CD14-positive monocyte (primary cell): ENCODE results near the gene PTPN14. TPM values are rescaled to one million over a fixed set of nuclear protein-coding genes. Genes with fewer than 3 reads are reported as not detected.

ENCODE experiments used
- DNase-seq, 3 donors: peaks; one replicate each; pipeline ENCODE4 v3.0.0-alpha.2; 2011 to 2022
- H2AFZ ChIP-seq: 2 replicates; pipeline ENCODE4 v1.6.0; 2012; ENCODE audit warnings: mild to moderate bottlenecking, low read depth, low read length, inconsistent platforms; ENCODE audit not compliant: insufficient read depth, poor library complexity, severe bottlenecking
- H3K27ac ChIP-seq, 2 donors: 1 replicate in 1 of 2; 2 replicates in 1 of 2; pipeline ENCODE4 v1.5.1; 2012 to 2013; ENCODE audit warnings: low read length in 2 of 2, control low read depth in 1 of 2, inconsistent platforms in 1 of 2, low read depth in 1 of 2, mild to moderate bottlenecking in 1 of 2
- H3K27me3 ChIP-seq, 2 donors: one replicate each; pipeline versions ENCODE4 v1.6.0 to v1.6.1; 2011 to 2013; ENCODE audit warnings: low read length in 2 of 2; ENCODE audit not compliant: control insufficient read depth in 2 of 2, insufficient read depth in 2 of 2
- H3K36me3 ChIP-seq, 2 donors: replicated peaks in 1 of 2; 1 replicate in 1 of 2; 2 replicates in 1 of 2; pipeline versions ENCODE4 v1.5.1 to v1.6.1; 2012 to 2013; ENCODE audit warnings: low read length in 2 of 2, control low read depth in 1 of 2, inconsistent platforms in 1 of 2, mild to moderate bottlenecking in 1 of 2; ENCODE audit not compliant: insufficient read depth in 2 of 2, control insufficient read depth in 1 of 2
- H3K4me1 ChIP-seq, 2 donors: 1 replicate in 1 of 2; 2 replicates in 1 of 2; pipeline versions ENCODE4 v1.5.1 to v1.6.1; 2012 to 2013; ENCODE audit warnings: low read length in 2 of 2, control low read depth in 1 of 2, inconsistent platforms in 1 of 2, mild to moderate bottlenecking in 1 of 2, moderate library complexity in 1 of 2; ENCODE audit not compliant: insufficient read depth in 2 of 2, control insufficient read depth in 1 of 2
- H3K4me2 ChIP-seq: replicated peaks from 2 replicates; pipeline ENCODE3; 2012; ENCODE audit warnings: low read length, moderate library complexity, mild to moderate bottlenecking; ENCODE audit not compliant: poor library complexity, severe bottlenecking; ENCODE audit errors: extremely low read depth
- H3K4me3 ChIP-seq, 3 experiments: fragments of 200-600 bp in 1 of 3; sonication (generic) in 1 of 3; replicated peaks in 1 of 3; 1 replicate in 2 of 3; 2 replicates in 1 of 3; pipeline ENCODE4 v1.5.1; 2011 to 2013; ENCODE audit warnings: low read length in 3 of 3, mild to moderate bottlenecking in 3 of 3, control low read depth in 2 of 3, low read depth in 2 of 3, inconsistent platforms in 1 of 3, moderate library complexity in 1 of 3
- H3K79me2 ChIP-seq: 2 replicates; pipeline ENCODE4 v1.6.0; 2012; ENCODE audit warnings: mild to moderate bottlenecking, control low read depth, inconsistent platforms, low read length, moderate library complexity; ENCODE audit not compliant: insufficient read depth
- H3K9ac ChIP-seq: 2 replicates; pipeline ENCODE4 v1.6.0; 2017; ENCODE audit warnings: low read length, mild to moderate bottlenecking; ENCODE audit not compliant: insufficient read depth, poor library complexity, severe bottlenecking
- H3K9me3 ChIP-seq, 2 donors: replicated peaks in 1 of 2; 1 replicate in 1 of 2; 2 replicates in 1 of 2; pipeline versions ENCODE4 v1.5.1 to v1.6.1; 2012 to 2013; ENCODE audit warnings: low read length in 2 of 2, control low read depth in 1 of 2; ENCODE audit not compliant: control insufficient read depth in 1 of 2, insufficient read depth in 1 of 2
- H4K20me1 ChIP-seq: 2 replicates; pipeline ENCODE4 v1.6.0; 2012; ENCODE audit warnings: mild to moderate bottlenecking, low read length, control low read depth, moderate library complexity; ENCODE audit not compliant: insufficient read depth
- H3K27ac Mint-ChIP-seq, 7 donors: one replicate each; pipeline ENCODE4 v1.8.0; 2020; ENCODE audit warnings: mild to moderate bottlenecking in 7 of 7, mixed read lengths in 7 of 7, moderate library complexity in 6 of 7, inconsistent platforms in 2 of 7
- H3K27me3 Mint-ChIP-seq, 3 donors: one replicate each; pipeline ENCODE4 v1.8.0; 2021 to 2022; ENCODE audit warnings: low read depth in 3 of 3, mild to moderate bottlenecking in 3 of 3, mixed read lengths in 3 of 3, moderate library complexity in 3 of 3, inconsistent platforms in 1 of 3
- H3K36me3 Mint-ChIP-seq, 2 donors: one replicate each; pipeline ENCODE4 v1.8.0; 2020; ENCODE audit warnings: mixed read lengths in 2 of 2, inconsistent platforms in 1 of 2, mild to moderate bottlenecking in 1 of 2
- H3K4me1 Mint-ChIP-seq: one replicate; pipeline ENCODE4 v1.8.0; 2020; ENCODE audit warnings: mild to moderate bottlenecking, mixed read lengths
- H3K4me3 Mint-ChIP-seq, 2 donors: one replicate each; pipeline ENCODE4 v1.8.0; 2020; ENCODE audit warnings: mild to moderate bottlenecking in 2 of 2, mixed read lengths in 2 of 2, moderate library complexity in 1 of 2
- H3K9me3 Mint-ChIP-seq, 7 donors: one replicate each; pipeline ENCODE4 v1.8.0; 2020 to 2022; ENCODE audit warnings: mixed read lengths in 7 of 7, mild to moderate bottlenecking in 6 of 7, moderate library complexity in 6 of 7, inconsistent platforms in 2 of 7
- WGBS: methylation state at CpG from one replicate; pipeline ENCODE4 v1.1.5; 2013; ENCODE audit warnings: missing lambda C conversion rate; ENCODE audit not compliant: insufficient coverage; 5-methylcytosine and 5-hydroxymethylcytosine counted together
- intact Hi-C, 2 donors: fragments of 100-400 bp; cut with micrococcal nuclease; formaldehyde crosslinking; loops; one replicate each; pipeline versions ENCODE4 v1.15.0 to v1.15.1; 2023
- polyA plus RNA-seq, 3 donors: library from polyadenylated mRNA; depleted of rRNA in 1 of 3; unstranded in 2 of 3; stranded (reverse) in 1 of 3; fragments of 300-500 nt in 2 of 3; fragments of >200 nt in 1 of 3; fragmentation: Illumina TruSeq in 2 of 3; gene quantifications; 1 replicate in 2 of 3; 2 replicates in 1 of 3; pipeline ENCODE4 v1.2.3, GENCODE V29; 2012 to 2021
- TF ChIP-seq, protein P1 (sequence below): fragments of 200-600 bp; IDR thresholded peaks from one replicate; pipeline ENCODE4 v1.8.0; 2022; ENCODE audit warnings: antibody characterized with exemption, mild to moderate bottlenecking

Gene PTPN14
- polyA plus RNA-seq, 3 donors, result 0.01 TPM; not detected in 1

DNA sequence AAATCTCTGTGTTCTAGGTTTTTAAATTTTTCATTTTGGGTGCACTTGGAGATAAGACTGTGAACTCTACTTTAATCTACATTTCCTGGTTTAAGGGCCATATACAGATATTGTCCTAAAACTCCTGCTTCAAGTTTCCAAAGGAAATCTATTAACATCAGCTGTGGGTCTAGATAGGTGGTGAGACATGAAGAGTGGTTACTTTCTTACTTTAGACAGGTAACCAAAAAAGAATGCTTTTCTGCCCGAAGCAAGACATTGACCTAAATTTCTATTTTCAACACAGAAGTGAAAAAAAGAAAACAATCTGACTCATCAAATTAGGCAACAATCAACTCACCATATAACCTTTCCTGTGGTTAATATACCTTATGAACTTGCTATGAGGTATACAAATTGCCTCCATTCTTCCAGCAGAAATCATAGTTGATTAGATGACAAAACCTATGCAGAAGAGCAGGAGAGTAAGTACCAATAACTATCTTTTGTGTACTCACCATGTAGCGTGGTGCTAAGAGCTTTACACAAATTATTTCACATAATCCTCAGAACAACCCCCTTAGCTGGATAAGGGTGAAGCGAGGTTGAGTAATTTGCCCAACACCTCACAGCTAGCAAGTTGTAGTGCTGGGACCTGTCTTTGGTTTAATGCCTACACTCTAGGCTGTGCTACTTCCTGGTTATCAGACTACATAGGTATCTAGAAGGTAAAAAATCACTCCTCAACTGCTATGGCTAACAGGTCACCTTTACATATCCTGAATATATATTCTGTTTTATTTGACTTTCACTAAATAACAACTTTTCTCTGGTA lies 23.4 kb upstream of the PTPN14 start:
- no peak for DNase-seq
- H3K9ac ChIP-seq, result no peak overlapping the region
- no peak overlapping the region for H3K4me3 Mint-ChIP-seq
- no peak overlapping the region for H3K27ac Mint-ChIP-seq
- peaks cover 0 to 1% (median 1%) of the 10 kb centered on the region in 3 donors for H3K27me3 Mint-ChIP-seq
- WGBS, result no CpG with 5 or more reads among the region's 3 CpGs
- no peaks in the 10 kb centered on the region for H3K4me1 ChIP-seq
- no peaks in the 10 kb centered on the region for H3K36me3 Mint-ChIP-seq
- TF ChIP-seq, protein P1, sequence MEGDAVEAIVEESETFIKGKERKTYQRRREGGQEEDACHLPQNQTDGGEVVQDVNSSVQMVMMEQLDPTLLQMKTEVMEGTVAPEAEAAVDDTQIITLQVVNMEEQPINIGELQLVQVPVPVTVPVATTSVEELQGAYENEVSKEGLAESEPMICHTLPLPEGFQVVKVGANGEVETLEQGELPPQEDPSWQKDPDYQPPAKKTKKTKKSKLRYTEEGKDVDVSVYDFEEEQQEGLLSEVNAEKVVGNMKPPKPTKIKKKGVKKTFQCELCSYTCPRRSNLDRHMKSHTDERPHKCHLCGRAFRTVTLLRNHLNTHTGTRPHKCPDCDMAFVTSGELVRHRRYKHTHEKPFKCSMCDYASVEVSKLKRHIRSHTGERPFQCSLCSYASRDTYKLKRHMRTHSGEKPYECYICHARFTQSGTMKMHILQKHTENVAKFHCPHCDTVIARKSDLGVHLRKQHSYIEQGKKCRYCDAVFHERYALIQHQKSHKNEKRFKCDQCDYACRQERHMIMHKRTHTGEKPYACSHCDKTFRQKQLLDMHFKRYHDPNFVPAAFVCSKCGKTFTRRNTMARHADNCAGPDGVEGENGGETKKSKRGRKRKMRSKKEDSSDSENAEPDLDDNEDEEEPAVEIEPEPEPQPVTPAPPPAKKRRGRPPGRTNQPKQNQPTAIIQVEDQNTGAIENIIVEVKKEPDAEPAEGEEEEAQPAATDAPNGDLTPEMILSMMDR, result no peak
- H3K9me3 ChIP-seq, result peaks cover 18 to 19% of the 10 kb centered on the region in 2 donors
- H3K36me3 ChIP-seq, result no peaks in the 10 kb centered on the region
- peaks cover 13 to 35% (median 23%) of the 10 kb centered on the region in 7 donors for H3K9me3 Mint-ChIP-seq
- peaks cover 4% of the 10 kb centered on the region for H3K4me1 Mint-ChIP-seq
- H4K20me1 ChIP-seq, result no peaks in the 10 kb centered on the region
- no peak overlapping the region for H3K4me2 ChIP-seq
- no peaks in the 10 kb centered on the region for H3K27me3 ChIP-seq
- no peak overlapping the region for H2AFZ ChIP-seq
- H3K27ac ChIP-seq, result no peak overlapping the region
- no peaks in the 10 kb centered on the region for H3K79me2 ChIP-seq
- no peak overlapping the region for H3K4me3 ChIP-seq
- intact Hi-C loops, result no loop called here

DNA sequence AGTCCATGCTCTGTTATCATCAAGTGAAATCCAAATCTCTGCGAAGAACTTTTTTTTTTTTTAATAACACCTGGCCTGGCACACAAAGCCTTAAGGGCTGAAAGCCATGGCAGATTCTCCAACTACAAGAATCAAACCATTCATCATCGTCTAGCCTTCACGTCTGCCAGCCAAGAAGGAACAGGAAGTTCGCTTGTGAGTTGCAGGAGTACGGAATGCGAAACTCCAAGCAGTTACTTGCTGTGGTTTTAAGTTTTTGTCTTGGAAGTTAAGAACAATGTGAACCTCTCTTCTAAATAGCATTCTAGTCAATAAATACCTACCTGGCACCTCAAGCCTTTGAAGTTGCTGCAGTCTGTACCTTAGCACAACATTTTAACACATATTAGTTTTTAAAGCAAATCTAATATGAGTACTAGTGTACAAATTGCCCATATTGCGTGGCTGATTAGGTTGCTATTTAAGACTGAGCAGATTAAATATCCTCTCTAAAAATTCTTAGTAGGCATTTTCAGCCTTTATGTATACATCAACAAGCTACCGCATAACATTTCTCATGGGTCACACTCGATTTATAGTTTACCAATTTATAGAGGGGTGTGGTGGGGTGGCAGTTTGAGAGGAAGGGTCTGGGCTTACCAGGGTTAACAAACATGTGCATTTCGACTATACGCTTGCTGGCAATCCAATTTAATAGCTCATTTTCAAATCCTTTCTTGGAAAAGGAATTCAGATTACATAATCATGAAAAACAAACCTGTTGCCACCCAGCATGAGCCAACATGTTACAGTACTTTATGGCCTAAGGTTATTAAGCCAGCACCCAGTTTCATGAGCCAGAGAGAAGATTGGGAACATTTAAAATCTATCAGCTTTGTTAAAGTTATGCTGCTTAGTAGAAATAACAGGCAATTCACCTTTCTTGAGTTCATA lies 22.2 kb upstream of the PTPN14 start:
- TF ChIP-seq, protein P1, result no peak
- Mint-ChIP-seq H3K27me3 (peaks cover 0 to 1% (median 1%) of the 10 kb centered on the region in 3 donors), H3K36me3 (no peaks in the 10 kb centered on the region), H3K4me1 (peaks cover 4% of the 10 kb centered on the region), H3K9me3 (peaks cover 13 to 35% (median 23%) of the 10 kb centered on the region in 7 donors), H3K4me3 (no peak overlapping the region), H3K27ac (no peak overlapping the region)
- DNase-seq, result no peak
- intact Hi-C loops, result no loop called here
- Histone ChIP-seq H3K27ac (no peak overlapping the region), H2AFZ (no peak overlapping the region), H3K4me2 (no peak overlapping the region), H3K36me3 (no peaks in the 10 kb centered on the region), H3K9me3 (peaks cover 18 to 19% of the 10 kb centered on the region in 2 donors), H3K4me1 (no peaks in the 10 kb centered on the region), H3K79me2 (no peaks in the 10 kb centered on the region), H3K9ac (no peak overlapping the region), H3K27me3 (no peaks in the 10 kb centered on the region), H4K20me1 (no peaks in the 10 kb centered on the region), H3K4me3 (no peak overlapping the region)
- 83% methylated on average over 1 of the region's 11 CpGs for WGBS
